Lung (tissue), 12 donors: ENCODE measurements around the gene KIF25. TPM values are rescaled to one million over a fixed set of nuclear protein-coding genes. Genes with fewer than 3 reads are reported as not detected.

Experiments used
- ATAC-seq: fragments of 200-7000 bp; cut with Tn5 transposase; one replicate; pipeline ENCODE4 v1.9.1; 2020; ENCODE audit warnings: moderate number of reproducible peaks; ENCODE audit not compliant: insufficient read depth, low FRiP score
- DNase-seq, 3 donors: peaks; one replicate each; pipeline ENCODE4 v3.0.0-alpha.2; 2013 to 2017
- H3K27ac ChIP-seq, 2 donors: one replicate each; pipeline ENCODE4 v1.5.1; 2013; ENCODE audit warnings: mild to moderate bottlenecking in 2 of 2, moderate library complexity in 2 of 2, control low read depth in 1 of 2, inconsistent platforms in 1 of 2, low read depth in 1 of 2, low read length in 1 of 2
- H3K27me3 ChIP-seq, 3 donors: one replicate each; pipeline ENCODE4 v1.5.1; 2013; ENCODE audit warnings: low read length in 2 of 3; ENCODE audit not compliant: control insufficient read depth in 3 of 3, insufficient read depth in 3 of 3
- H3K36me3 ChIP-seq, 4 donors: one replicate each; pipeline ENCODE4 v1.5.1; 2013; ENCODE audit warnings: low read length in 4 of 4, mild to moderate bottlenecking in 1 of 4, moderate library complexity in 1 of 4; ENCODE audit not compliant: control insufficient read depth in 4 of 4, insufficient read depth in 4 of 4
- H3K4me1 ChIP-seq, 5 donors: one replicate each; pipeline ENCODE4 v1.5.1; 2013; ENCODE audit warnings: low read length in 5 of 5, mild to moderate bottlenecking in 2 of 5, moderate library complexity in 1 of 5; ENCODE audit not compliant: control insufficient read depth in 5 of 5, insufficient read depth in 5 of 5
- H3K4me3 ChIP-seq: one replicate; pipeline ENCODE4 v1.5.1; 2013; ENCODE audit warnings: mild to moderate bottlenecking, control low read depth, moderate library complexity
- H3K9ac ChIP-seq, 2 donors: one replicate each; pipeline ENCODE4 v1.5.1; 2013; ENCODE audit warnings: low read length in 2 of 2, control low read depth in 1 of 2; ENCODE audit not compliant: insufficient read depth in 1 of 2
- H3K9me3 ChIP-seq, 4 donors: one replicate each; pipeline ENCODE4 v1.5.1; 2013; ENCODE audit warnings: low read length in 3 of 4, mild to moderate bottlenecking in 1 of 4, moderate library complexity in 1 of 4; ENCODE audit not compliant: control insufficient read depth in 4 of 4, insufficient read depth in 3 of 4
- CTCF ChIP-seq: IDR thresholded peaks from 2 replicates; pipeline ENCODE4 v1.5.1; 2012; ENCODE audit warnings: mild to moderate bottlenecking; ENCODE audit errors: control extremely low read depth, extremely low read depth
- WGBS, 2 donors: extraction: QIAGEN DNeasy Blood & Tissue Kit; methylation state at CpG; one replicate each; pipeline ENCODE4 v1.1.7; 2013; 5-methylcytosine and 5-hydroxymethylcytosine counted together
- polyA plus RNA-seq, 2 donors: library from polyadenylated mRNA; stranded (reverse); fragments of 200-250 nt; gene quantifications; one replicate each; pipeline ENCODE4 v1.2.1, GENCODE V29; 2013
- total RNA-seq, 2 donors: library from RNA; depleted of rRNA in 1 of 2; stranded (reverse); fragments of >200 nt in 1 of 2; gene quantifications; one replicate each; pipeline ENCODE4 v1.2.1, GENCODE V29; 2014 to 2021
- donor health status: control.
- donor health status: control.
- donor health status: Bipolar disorder and iron deficiency.
- donor health status: healthy.
- donor health status: DM: yes; HTN: yes; CAD: no.

The KIF25 gene
- total and polyA plus RNA-seq, 4 donors, result 0.24 to 5.3 (median 0.53) TPM

- TF ChIP-seq CTCF, result no peak
- Histone ChIP-seq H3K27ac (peak overlapping the region in 1 of 2 donors; percentile 34), H3K36me3 (peaks cover 0 to 5% (median 0%) of the 10 kb centered on the region in 4 donors), H3K27me3 (no peaks in the 10 kb centered on the region), H3K9me3 (no peaks in the 10 kb centered on the region), H3K4me3 (no peak overlapping the region), H3K9ac (peak overlapping the region in 1 of 2 donors; percentile 47), H3K4me1 (peaks cover 5 to 58% (median 22%) of the 10 kb centered on the region in 5 donors)
- DNase-seq (peak; percentile 75 to 91 (median 89)), ATAC-seq (no peak)
- WGBS, 2 donors, result 76 to 84% methylated on average over 14 of the region's 14 CpGs
These were observed 34.0 kb downstream of the KIF25 start for GRCh38 chr6:168031411-168031971.

GRCh38 chr6:168032005-168032760 is 34.7 kb downstream of the KIF25 start:
- ATAC-seq (no peak), DNase-seq (peak; percentile 59 to 81 (median 71))
- Histone ChIP-seq H3K36me3 (peaks cover 0 to 5% (median 0%) of the 10 kb centered on the region in 4 donors), H3K4me1 (peaks cover 5 to 54% (median 22%) of the 10 kb centered on the region in 5 donors), H3K27me3 (no peaks in the 10 kb centered on the region), H3K9me3 (no peaks in the 10 kb centered on the region), H3K9ac (peak overlapping the region in 1 of 2 donors; percentile 47), H3K4me3 (no peak overlapping the region), H3K27ac (peak overlapping the region; percentile 34 to 52)
- TF ChIP-seq CTCF, result no peak
- WGBS, 2 donors, result 22 to 41% methylated on average over 12 of the region's 12 CpGs

- 94 to 95% methylated on average over 12 of the region's 12 CpGs for WGBS, 2 donors
These were observed 36.3 kb downstream of the KIF25 start for GRCh38 chr6:168033791-168034190.

More at GRCh38 chr6:168033791-168034190, 36.3 kb downstream of the KIF25 start:
- Histone ChIP-seq H3K36me3 (peaks cover 0 to 17% (median 4%) of the 10 kb centered on the region in 4 donors), H3K9me3 (peaks cover 0 to 6% (median 1%) of the 10 kb centered on the region in 4 donors), H3K9ac (no peak overlapping the region), H3K4me1 (peaks cover 5 to 54% (median 22%) of the 10 kb centered on the region in 5 donors), H3K4me3 (no peak overlapping the region), H3K27ac (no peak overlapping the region), H3K27me3 (no peaks in the 10 kb centered on the region)
- TF ChIP-seq CTCF, result no peak
- ATAC-seq (no peak), DNase-seq (no peak)
